ENCODE results near the gene ANKH.

Gene ANKH

GRCh38 chr5:14722923-14723322 is 148.7 kb downstream of the ANKH start:
- no peak overlapping the region for H3K27ac ChIP-seq (ENCODE audit: low read depth, low read length)
- no peaks in the 10 kb centered on the region for H3K36me3 ChIP-seq (ENCODE audit: control insufficient read depth, insufficient read depth, low read length)
- H3K9me3 ChIP-seq (ENCODE audit: control insufficient read depth, insufficient read depth, low read length): no peaks in the 10 kb centered on the region
- H3K4me1 ChIP-seq (ENCODE audit: control insufficient read depth, insufficient read depth, low read length): peaks cover 14% of the 10 kb centered on the region
- no peak overlapping the region for H3K9ac ChIP-seq (ENCODE audit: low read depth, low read length)
- no peak overlapping the region for H3K4me3 ChIP-seq (ENCODE audit: low read depth, low read length)
- H3K27me3 ChIP-seq (ENCODE audit: control insufficient read depth, insufficient read depth, low read length): no peaks in the 10 kb centered on the region

GRCh38 chr5:14721990-14722656 is 149.5 kb downstream of the ANKH start:
- Histone ChIP-seq H3K27ac (ENCODE audit: low read depth, low read length) (no peak overlapping the region), H3K27me3 (ENCODE audit: control insufficient read depth, insufficient read depth, low read length) (no peaks in the 10 kb centered on the region), H3K4me1 (ENCODE audit: control insufficient read depth, insufficient read depth, low read length) (peaks cover 9% of the 10 kb centered on the region; the same call in 1 of the 2 replicates), H3K36me3 (ENCODE audit: control insufficient read depth, insufficient read depth, low read length) (no peaks in the 10 kb centered on the region), H3K9me3 (ENCODE audit: control insufficient read depth, insufficient read depth, low read length) (no peaks in the 10 kb centered on the region), H3K9ac (ENCODE audit: low read depth, low read length) (no peak overlapping the region), H3K4me3 (ENCODE audit: low read depth, low read length) (no peak overlapping the region)

- no peaks in the 10 kb centered on the region for H3K36me3 ChIP-seq (ENCODE audit: control insufficient read depth, insufficient read depth, low read length)
- no peak overlapping the region for H3K4me3 ChIP-seq (ENCODE audit: low read depth, low read length)
- H3K27ac ChIP-seq (ENCODE audit: low read depth, low read length): no peak overlapping the region
- no peaks in the 10 kb centered on the region for H3K27me3 ChIP-seq (ENCODE audit: control insufficient read depth, insufficient read depth, low read length)
- H3K4me1 ChIP-seq (ENCODE audit: control insufficient read depth, insufficient read depth, low read length): no peaks in the 10 kb centered on the region
- no peak overlapping the region for H3K9ac ChIP-seq (ENCODE audit: low read depth, low read length)
- no peaks in the 10 kb centered on the region for H3K9me3 ChIP-seq (ENCODE audit: control insufficient read depth, insufficient read depth, low read length)
Observed at GRCh38 chr5:14720236-14720923, 151.2 kb downstream of the ANKH start.

- no peaks in the 10 kb centered on the region for H3K4me1 ChIP-seq (ENCODE audit: control insufficient read depth, insufficient read depth, low read length)
- no peaks in the 10 kb centered on the region for H3K27me3 ChIP-seq (ENCODE audit: control insufficient read depth, insufficient read depth, low read length)
- H3K9ac ChIP-seq (ENCODE audit: low read depth, low read length): no peak overlapping the region
- no peak overlapping the region for H3K27ac ChIP-seq (ENCODE audit: low read depth, low read length)
- no peaks in the 10 kb centered on the region for H3K9me3 ChIP-seq (ENCODE audit: control insufficient read depth, insufficient read depth, low read length)
- no peak overlapping the region for H3K4me3 ChIP-seq (ENCODE audit: low read depth, low read length)
- peaks cover 2% of the 10 kb centered on the region; the same call in 1 of the 2 replicates for H3K36me3 ChIP-seq (ENCODE audit: control insufficient read depth, insufficient read depth, low read length)
Observed at GRCh38 chr5:14718778-14719177, 152.8 kb downstream of the ANKH start.

GRCh38 chr5:14716755-14717752 is 154.5 kb downstream of the ANKH start:
- no peak overlapping the region for H3K27ac ChIP-seq (ENCODE audit: low read depth, low read length)
- no peak overlapping the region for H3K9ac ChIP-seq (ENCODE audit: low read depth, low read length)
- H3K36me3 ChIP-seq (ENCODE audit: control insufficient read depth, insufficient read depth, low read length): peaks cover 15% of the 10 kb centered on the region

GRCh38 chr5:14715481-14715880 is 156.1 kb downstream of the ANKH start:
- H3K4me1 ChIP-seq (ENCODE audit: control insufficient read depth, insufficient read depth, low read length): no peaks in the 10 kb centered on the region
- peaks cover 29% of the 10 kb centered on the region for H3K36me3 ChIP-seq (ENCODE audit: control insufficient read depth, insufficient read depth, low read length)
- H3K27me3 ChIP-seq (ENCODE audit: control insufficient read depth, insufficient read depth, low read length): no peaks in the 10 kb centered on the region
- no peak overlapping the region for H3K27ac ChIP-seq (ENCODE audit: low read depth, low read length)
- 0 out of 2 replicates have a peak, but pooled peaks cover 4% of the 10 kb centered on the region for H3K9me3 ChIP-seq (ENCODE audit: control insufficient read depth, insufficient read depth, low read length)
- H3K4me3 ChIP-seq (ENCODE audit: low read depth, low read length): no peak overlapping the region
- H3K9ac ChIP-seq (ENCODE audit: low read depth, low read length): no peak overlapping the region

More at GRCh38 chr5:14716755-14717752, 154.5 kb downstream of the ANKH start:
- Histone ChIP-seq H3K27me3 (ENCODE audit: control insufficient read depth, insufficient read depth, low read length) (no peaks in the 10 kb centered on the region), H3K9me3 (ENCODE audit: control insufficient read depth, insufficient read depth, low read length) (0 out of 2 replicates have a peak, but pooled peaks cover 4% of the 10 kb centered on the region), H3K4me1 (ENCODE audit: control insufficient read depth, insufficient read depth, low read length) (no peaks in the 10 kb centered on the region), H3K4me3 (ENCODE audit: low read depth, low read length) (no peak overlapping the region)

- 0 out of 2 replicates have a peak, but pooled peaks cover 4% of the 10 kb centered on the region for H3K9me3 ChIP-seq (ENCODE audit: control insufficient read depth, insufficient read depth, low read length)
- no peaks in the 10 kb centered on the region for H3K4me1 ChIP-seq (ENCODE audit: control insufficient read depth, insufficient read depth, low read length)
- no peak overlapping the region for H3K27ac ChIP-seq (ENCODE audit: low read depth, low read length)
- H3K9ac ChIP-seq (ENCODE audit: low read depth, low read length): no peak overlapping the region
- no peaks in the 10 kb centered on the region for H3K27me3 ChIP-seq (ENCODE audit: control insufficient read depth, insufficient read depth, low read length)
- H3K4me3 ChIP-seq (ENCODE audit: low read depth, low read length): no peak overlapping the region
- peaks cover 31% of the 10 kb centered on the region for H3K36me3 ChIP-seq (ENCODE audit: control insufficient read depth, insufficient read depth, low read length)
Observed at GRCh38 chr5:14714706-14715105, 156.9 kb downstream of the ANKH start.

GRCh38 chr5:14713476-14714390 is 157.8 kb downstream of the ANKH start:
- Histone ChIP-seq H3K4me1 (ENCODE audit: control insufficient read depth, insufficient read depth, low read length) (no peaks in the 10 kb centered on the region), H3K27ac (ENCODE audit: low read depth, low read length) (no peak overlapping the region), H3K4me3 (ENCODE audit: low read depth, low read length) (no peak overlapping the region), H3K9me3 (ENCODE audit: control insufficient read depth, insufficient read depth, low read length) (0 out of 2 replicates have a peak, but pooled peaks cover 4% of the 10 kb centered on the region), H3K9ac (ENCODE audit: low read depth, low read length) (no peak overlapping the region), H3K36me3 (ENCODE audit: control insufficient read depth, insufficient read depth, low read length) (peaks cover 37% of the 10 kb centered on the region), H3K27me3 (ENCODE audit: control insufficient read depth, insufficient read depth, low read length) (no peaks in the 10 kb centered on the region)

- H3K9me3 ChIP-seq (ENCODE audit: control insufficient read depth, insufficient read depth, low read length): 0 out of 2 replicates have a peak, but pooled peaks cover 4% of the 10 kb centered on the region
- no peak overlapping the region for H3K9ac ChIP-seq (ENCODE audit: low read depth, low read length)
- no peaks in the 10 kb centered on the region for H3K4me1 ChIP-seq (ENCODE audit: control insufficient read depth, insufficient read depth, low read length)
- no peak overlapping the region for H3K4me3 ChIP-seq (ENCODE audit: low read depth, low read length)
- no peak overlapping the region for H3K27ac ChIP-seq (ENCODE audit: low read depth, low read length)
- no peaks in the 10 kb centered on the region for H3K27me3 ChIP-seq (ENCODE audit: control insufficient read depth, insufficient read depth, low read length)
- H3K36me3 ChIP-seq (ENCODE audit: control insufficient read depth, insufficient read depth, low read length): peaks cover 37% of the 10 kb centered on the region
Observed at GRCh38 chr5:14712666-14713065, 158.9 kb downstream of the ANKH start.

- H3K36me3 ChIP-seq (ENCODE audit: control insufficient read depth, insufficient read depth, low read length): peaks cover 37% of the 10 kb centered on the region
- H3K27ac ChIP-seq (ENCODE audit: low read depth, low read length): no peak overlapping the region
- H3K9me3 ChIP-seq (ENCODE audit: control insufficient read depth, insufficient read depth, low read length): 0 out of 2 replicates have a peak, but pooled peaks cover 4% of the 10 kb centered on the region
- H3K4me3 ChIP-seq (ENCODE audit: low read depth, low read length): no peak overlapping the region
- H3K27me3 ChIP-seq (ENCODE audit: control insufficient read depth, insufficient read depth, low read length): no peaks in the 10 kb centered on the region
- H3K9ac ChIP-seq (ENCODE audit: low read depth, low read length): no peak overlapping the region
- H3K4me1 ChIP-seq (ENCODE audit: control insufficient read depth, insufficient read depth, low read length): no peaks in the 10 kb centered on the region
Observed at GRCh38 chr5:14712131-14712530, 159.4 kb downstream of the ANKH start.
